Cortex of kidney (tissue), 1 donor: Measurements from ENCODE around the gene SFXN3.
"Not testable (repeated sequence)": the region's sequence is repeated elsewhere in the genome, so short reads cannot be mapped to it uniquely, and the experiment has no call there.

ENCODE experiments used
- DNase-seq: peaks from one replicate; lab custom pipeline; 2025; lab: John Stamatoyannopoulos, UW

Gene SFXN3

DNA sequence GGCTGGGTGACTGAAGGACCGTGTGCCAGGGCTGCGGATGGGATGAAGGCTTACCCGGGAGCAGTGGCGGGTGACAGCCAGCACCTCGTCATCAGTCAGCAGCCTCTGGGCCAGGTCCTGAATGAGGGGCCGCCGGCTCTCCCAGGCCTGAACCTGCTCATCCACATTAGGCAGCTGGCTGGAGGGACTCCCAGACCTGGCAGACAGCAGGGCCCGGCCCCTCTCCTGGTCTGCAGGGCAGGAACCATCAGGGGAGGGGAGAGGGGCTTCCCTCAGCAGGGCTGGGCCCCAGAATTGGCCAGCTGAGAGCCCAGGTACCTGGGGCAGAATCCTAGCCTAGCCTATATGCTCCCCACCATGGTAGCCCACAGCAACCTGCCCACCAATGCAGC is 15.5 kb upstream of the SFXN3 start:
- DNase-seq: no peak

DNA sequence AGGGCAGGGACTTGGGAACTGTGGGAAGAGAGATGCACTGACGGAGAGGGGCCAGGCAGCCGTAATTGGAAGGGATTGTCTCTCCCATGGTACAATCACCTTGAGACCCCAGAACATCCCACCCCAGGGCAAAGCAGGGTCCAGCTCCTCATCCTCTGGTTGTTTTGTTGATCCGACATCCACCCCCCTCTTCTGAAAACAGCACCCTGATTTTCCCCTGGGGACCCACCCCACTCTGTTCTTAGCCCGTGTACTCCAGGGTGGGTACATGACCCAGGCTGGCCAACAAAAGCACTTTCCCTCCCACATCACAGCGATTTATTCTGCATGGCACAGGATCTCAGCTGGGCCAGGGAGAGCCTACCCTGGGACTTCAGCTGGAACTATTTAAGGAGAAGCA is 14.2 kb upstream of the SFXN3 start:
- DNase-seq: no peak

GRCh38 chr10:101018118-101018599 is 12.9 kb upstream of the SFXN3 start:
- DNase-seq: no peak

- DNase-seq: no peak
Observed at GRCh38 chr10:101018600-101019439, 12.2 kb upstream of the SFXN3 start.

DNA sequence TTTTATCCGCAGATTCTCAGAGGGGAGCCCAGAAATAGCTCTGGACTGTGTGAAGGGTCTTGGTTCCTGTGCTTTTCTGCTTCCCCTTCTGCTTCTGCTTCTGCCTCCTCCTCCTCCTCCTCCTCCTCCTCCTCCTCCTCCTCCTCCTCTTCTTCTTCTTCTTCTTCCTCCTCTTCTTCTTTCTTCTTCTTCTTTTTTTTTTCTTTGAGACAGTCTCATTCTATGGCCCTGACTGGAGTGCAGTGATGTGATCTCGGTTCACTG is 11.7 kb upstream of the SFXN3 start:
- DNase-seq: no peak

DNA sequence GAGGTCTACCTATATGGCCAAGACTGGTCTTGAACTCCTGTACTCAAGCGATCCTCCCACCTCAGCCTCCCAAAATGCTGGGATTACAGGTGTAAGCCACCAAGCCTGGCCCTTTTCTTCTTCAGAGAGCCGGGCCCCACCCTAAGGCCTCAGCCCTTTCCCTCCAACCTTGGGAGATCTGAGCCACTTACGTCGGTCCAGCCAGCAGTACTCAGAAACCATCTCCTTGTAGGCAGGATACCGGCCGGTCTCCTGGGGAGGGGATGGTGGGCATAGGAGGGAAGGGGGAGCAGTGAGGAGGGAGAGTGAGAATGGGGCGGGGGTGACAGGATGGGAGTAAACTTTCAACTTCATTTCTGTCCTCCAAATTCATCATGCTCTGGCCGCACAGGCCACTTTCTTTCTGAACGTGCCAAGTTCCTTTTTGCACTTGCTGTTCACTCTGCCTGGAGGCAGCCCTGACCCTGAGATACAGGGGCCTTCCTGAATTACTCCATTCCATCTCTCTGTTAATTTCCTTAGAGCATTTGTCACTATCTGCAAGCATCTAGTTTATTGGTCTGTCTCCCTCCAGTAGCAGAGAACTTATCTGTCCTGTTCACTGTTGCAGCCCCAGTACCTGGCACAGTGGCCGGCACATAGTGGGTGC is 10.5 kb upstream of the SFXN3 start:
- DNase-seq: no peak

GRCh38 chr10:101021239-101021638 is 9.8 kb upstream of the SFXN3 start:
- DNase-seq: no peak

GRCh38 chr10:101021692-101022251 is 9.3 kb upstream of the SFXN3 start:
- DNase-seq: no peak

- no peak for DNase-seq
Observed at GRCh38 chr10:101022967-101023705, 7.9 kb upstream of the SFXN3 start.

DNA sequence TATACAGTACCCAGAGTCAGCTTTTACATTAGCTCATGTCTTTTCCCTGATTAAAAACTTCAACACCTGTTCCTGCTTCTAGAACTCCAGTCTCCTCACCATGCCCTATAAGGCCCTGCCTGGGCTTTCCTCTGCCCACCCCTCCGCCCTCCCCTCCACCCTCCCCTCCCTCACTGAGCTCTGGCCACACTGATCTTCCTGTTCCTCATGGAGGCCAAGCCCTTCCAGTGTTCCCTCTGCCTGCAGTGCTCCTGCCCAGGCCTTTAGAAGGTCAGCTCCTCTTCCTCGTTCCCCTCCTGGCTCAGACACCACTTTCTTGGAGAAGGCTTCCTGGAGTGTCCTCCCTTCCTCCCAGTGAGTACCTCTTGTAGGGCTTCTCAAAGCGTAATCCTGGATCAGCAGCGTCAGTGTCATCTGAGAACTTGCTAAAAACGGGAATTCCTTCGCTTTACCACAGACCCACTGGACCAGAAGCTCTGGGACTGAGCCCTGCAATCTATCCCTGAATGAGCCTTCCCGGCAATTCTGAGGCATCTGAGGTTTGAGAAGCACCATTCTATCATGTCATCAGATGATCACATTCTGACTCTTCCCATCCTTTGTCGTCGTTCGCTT is 3.8 kb upstream of the SFXN3 start:
- no peak for DNase-seq

- DNase-seq: no peak
Observed at GRCh38 chr10:101028446-101029337, 2.3 kb upstream of the SFXN3 start.

- DNase-seq: no peak
Observed at GRCh38 chr10:101029520-101030295, 1.3 kb upstream of the SFXN3 start.

GRCh38 chr10:101030496-101031127 is 422 bp upstream of the SFXN3 start:
- DNase-seq: no peak

DNA sequence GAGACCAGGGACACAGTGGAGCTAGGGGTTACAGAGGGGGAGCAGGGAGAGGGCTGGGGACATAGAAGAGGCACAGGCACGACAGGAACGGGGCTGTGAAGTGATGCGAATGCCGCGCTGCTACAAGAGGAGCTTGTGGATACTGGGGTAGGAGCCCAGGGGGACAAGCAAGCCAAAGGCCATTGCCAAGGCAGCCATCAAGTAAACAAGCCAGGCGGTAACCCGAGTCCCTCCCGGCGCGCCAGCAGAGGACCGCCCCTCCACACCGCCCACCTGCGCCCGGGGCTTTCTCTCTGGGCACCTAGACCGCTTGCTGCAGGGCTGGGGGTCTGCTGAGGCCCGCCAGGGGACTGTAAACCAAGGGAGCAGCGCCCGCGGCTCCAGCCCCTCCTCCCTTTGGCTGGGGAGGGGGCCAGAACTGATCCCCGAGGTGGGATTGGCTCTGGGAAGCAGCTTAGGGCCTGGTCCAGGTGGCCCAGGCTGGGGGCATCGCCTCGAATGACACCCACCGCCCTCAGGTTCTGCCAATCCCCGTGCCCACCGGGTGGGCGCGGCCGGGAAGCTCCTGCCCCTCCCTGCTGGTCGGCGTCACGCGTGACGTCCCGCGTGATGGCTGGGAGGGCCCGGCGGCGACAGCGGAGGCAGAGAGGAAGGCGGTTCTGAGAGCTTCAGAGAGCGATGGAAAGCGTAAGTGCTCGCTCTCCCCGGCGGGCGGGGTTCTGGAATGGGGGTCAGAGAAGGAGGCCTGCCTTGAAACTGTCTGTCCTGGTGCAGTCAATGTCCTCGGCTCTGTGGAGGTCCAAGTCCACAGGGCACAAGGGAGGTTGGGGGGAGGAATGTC is 982 bp downstream of the SFXN3 start:
- DNase-seq: no peak

DNA sequence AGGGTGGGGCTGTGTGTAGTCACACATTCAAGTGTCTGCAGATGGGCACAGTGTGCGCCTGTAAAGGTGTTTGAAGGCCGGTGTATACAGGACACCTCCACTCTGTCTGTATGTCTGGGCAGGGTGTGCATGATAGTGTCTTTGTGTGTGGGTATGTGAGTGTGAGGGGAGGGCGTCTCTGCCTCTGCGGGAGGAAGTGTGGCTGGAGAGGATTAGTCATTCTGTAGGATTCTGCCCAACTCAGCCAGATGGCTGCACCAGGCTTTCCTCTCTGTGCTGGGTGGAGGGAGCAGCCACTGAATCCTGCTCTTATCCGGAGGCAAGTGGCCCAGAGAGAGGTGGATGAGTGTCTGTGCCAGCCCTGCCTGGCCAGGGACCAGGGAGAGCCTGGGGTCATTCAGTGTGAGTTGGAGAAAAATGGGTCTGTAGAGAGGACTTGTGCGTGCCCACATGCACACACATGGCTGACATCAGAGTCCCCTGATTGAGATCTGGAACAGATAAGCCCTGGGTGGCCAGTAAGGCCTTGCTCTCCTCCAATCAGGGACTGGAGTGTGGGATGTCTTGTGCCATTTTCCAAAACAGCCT is 1.7 kb downstream of the SFXN3 start:
- DNase-seq: no peak

DNA sequence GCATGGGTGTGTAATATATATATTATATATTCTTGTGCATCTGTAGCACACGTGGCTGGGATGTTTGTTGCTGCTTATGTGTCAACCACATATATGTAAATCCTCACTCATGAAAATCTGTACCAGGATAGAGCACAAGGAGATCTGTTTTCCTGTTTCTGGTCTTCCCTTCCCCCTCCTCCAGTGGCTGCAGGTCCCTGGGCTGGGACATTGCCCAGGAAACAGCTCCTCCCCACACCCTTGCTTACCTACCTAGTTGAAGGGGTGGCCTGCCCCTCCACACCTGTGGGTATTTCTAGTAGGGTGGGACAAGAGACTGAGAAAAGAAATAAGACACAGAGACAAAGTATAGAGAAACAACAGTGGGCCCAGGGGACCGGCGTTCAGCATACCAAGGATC is 2.2 kb downstream of the SFXN3 start:
- DNase-seq: no peak

- not testable (repeated sequence) for DNase-seq
Observed at GRCh38 chr10:101034404-101034803, 3.4 kb downstream of the SFXN3 start.

DNA sequence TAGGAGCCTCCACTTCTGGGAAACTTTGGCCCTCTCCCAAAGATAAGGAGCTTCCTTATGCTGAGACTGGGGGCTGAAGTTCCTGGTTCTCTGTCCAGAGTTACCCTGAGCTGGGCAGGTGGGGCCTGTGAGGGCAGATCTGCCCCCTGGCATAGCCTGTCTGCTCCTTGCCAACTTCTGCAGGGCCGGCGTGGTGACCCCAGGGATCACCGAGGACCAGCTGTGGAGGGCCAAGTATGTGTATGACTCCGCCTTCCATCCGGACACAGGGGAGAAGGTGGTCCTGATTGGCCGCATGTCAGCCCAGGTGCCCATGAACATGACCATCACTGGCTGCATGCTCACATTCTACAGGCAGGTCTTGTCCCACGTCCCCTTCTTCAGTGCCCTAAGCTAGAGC is 4.3 kb downstream of the SFXN3 start:
- no peak for DNase-seq
